HepG2 (cell line): ENCODE data around the gene TAF11. TPM values are rescaled to one million over a fixed set of nuclear protein-coding genes. Genes with fewer than 3 reads are reported as not detected.

ENCODE experiments used
- ETV6 ChIP-seq: sonication (generic); formaldehyde crosslinking; conservative IDR thresholded peaks from 2 replicates; pipeline ENCODE4 v1.4.0; 2020; ENCODE audit warnings: missing genetic modification reagents
- FOXP1 ChIP-seq, 2 experiments: fragments of 450-650 bp in 1 of 2; IDR thresholded peaks; 2 replicates each; pipeline ENCODE4 v1.6.1; 2017 to 2018; ENCODE audit warnings: antibody characterized with exemption in 1 of 2
- KAT8 ChIP-seq: IDR thresholded peaks from 2 replicates; pipeline ENCODE4 v1.6.1; 2016; ENCODE audit warnings: missing genetic modification reagents, missing compliant biosample characterization
- KDM3A ChIP-seq: IDR thresholded peaks from 2 replicates; pipeline ENCODE4 v1.6.1; 2018; ENCODE audit warnings: low read depth, missing compliant biosample characterization
- STAT5B ChIP-seq: sonication (generic); formaldehyde crosslinking; IDR thresholded peaks from 2 replicates; pipeline ENCODE4 v1.4.0; 2020; ENCODE audit warnings: missing genetic modification reagents
- TARDBP ChIP-seq: sonication (generic); formaldehyde crosslinking; IDR thresholded peaks from 2 replicates; pipeline ENCODE4 v1.8.0; 2022; ENCODE audit warnings: mild to moderate bottlenecking, missing genetic modification reagents
- TEAD3 ChIP-seq: optimal IDR thresholded peaks from 2 replicates; pipeline ENCODE3; 2016; ENCODE audit warnings: borderline replicate concordance
- THAP7 ChIP-seq: sonication (generic); formaldehyde crosslinking; IDR thresholded peaks from 2 replicates; pipeline ENCODE4 v1.8.1; 2023; ENCODE audit warnings: mild to moderate bottlenecking, missing genetic modification reagents
- XRCC5 ChIP-seq: fragments of 200-400 bp; formaldehyde crosslinking; optimal IDR thresholded peaks from 2 replicates; pipeline ENCODE3; 2017; ENCODE audit warnings: mild to moderate bottlenecking, low read length
- ZBTB3 ChIP-seq: sonication (generic); formaldehyde crosslinking; IDR thresholded peaks from 2 replicates; pipeline ENCODE4 v1.4.0; 2020; ENCODE audit warnings: low read depth, mild to moderate bottlenecking, moderate library complexity, missing genetic modification reagents, borderline replicate concordance
- ZNF160 ChIP-seq: sonication (generic); formaldehyde crosslinking; IDR thresholded peaks from 2 replicates; pipeline ENCODE4 v1.8.0; 2022; ENCODE audit warnings: mild to moderate bottlenecking, inconsistent platforms, missing genetic modification reagents
- ZNF276 ChIP-seq: sonication (generic); formaldehyde crosslinking; IDR thresholded peaks from 2 replicates; pipeline ENCODE4 v1.4.0; 2020; ENCODE audit warnings: mild to moderate bottlenecking, low read depth, missing genetic modification reagents
- ZNF407 ChIP-seq: sonication (generic); formaldehyde crosslinking; IDR thresholded peaks from one replicate; pipeline ENCODE4 v1.5.1; 2020; ENCODE audit warnings: mild to moderate bottlenecking, missing genetic modification reagents; ENCODE audit errors: not compliant biosample characterization
- ZNF496 ChIP-seq: sonication (generic); formaldehyde crosslinking; IDR thresholded peaks from 2 replicates; pipeline ENCODE4 v1.8.1; 2023; ENCODE audit warnings: mild to moderate bottlenecking, moderate library complexity, missing genetic modification reagents; ENCODE audit not compliant: insufficient replicate concordance
- ZNF510 ChIP-seq: sonication (generic); formaldehyde crosslinking; IDR thresholded peaks from 2 replicates; pipeline ENCODE4 v1.4.0; 2020; ENCODE audit warnings: low read depth, mild to moderate bottlenecking, missing genetic modification reagents
- ZNF703 ChIP-seq: sonication (generic); formaldehyde crosslinking; IDR thresholded peaks from 2 replicates; pipeline ENCODE4 v1.5.1; 2020; ENCODE audit warnings: missing genetic modification reagents, mild to moderate bottlenecking, moderate library complexity, borderline replicate concordance
- polyA plus RNA-seq, 8 experiments: library from polyadenylated mRNA; depleted of rRNA in 3 of 8; stranded (reverse) in 7 of 8; unstranded in 1 of 8; fragments of >200 nt; fragmentation: Illumina TruSeq in 4 of 8; extraction: Trizol in 4 of 8; gene quantifications; 2 replicates each; pipeline versions ENCODE4 v1.2.1 to v1.2.3, GENCODE V29; 2011 to 2016; ENCODE audit warnings: low read depth in 4 of 8, missing spikeins in 1 of 8, mixed read lengths in 1 of 8; ENCODE audit not compliant: insufficient read depth in 1 of 8
- total RNA-seq, 5 experiments: library from RNA; depleted of rRNA; stranded (reverse); fragments of >200 nt; fragmentation: Illumina TruSeq; extraction: Trizol; gene quantifications; 2 replicates each; pipeline ENCODE4 v1.2.3, GENCODE V29; 2016; ENCODE audit warnings: low read depth in 1 of 5
- TF ChIP-seq, protein P1 (sequence below): sonication (generic); formaldehyde crosslinking; IDR thresholded peaks from 2 replicates; pipeline ENCODE4 v1.4.0; 2020; ENCODE audit warnings: mild to moderate bottlenecking, low read depth, missing genetic modification reagents

TAF11 gene
- total and polyA plus RNA-seq, 2 of the 13 experiments (the other 11 are each of a cell fraction or from before 2014, with no cell fraction given): 35.4 to 73.6 TPM

- TF ChIP-seq ZNF407 (CRISPR knock-in tag) (peak; percentile 92), FOXP1 (IDR thresholded peaks at IDR 0.05) (no peak), FOXP1 (CRISPR knock-in tag; IDR thresholded peaks at IDR 0.05) (0 out of 2 replicates have a peak, but pooled peaks have one; percentile 30), ZNF496 (CRISPR knock-in tag) (no peak), ZNF160 (CRISPR knock-in tag) (peak; percentile 60), KDM3A (CRISPR knock-in tag) (peak; percentile 73; the same call in 1 of the 2 replicates), XRCC5 (peak; percentile 61), ZBTB3 (CRISPR knock-in tag) (peak; percentile 44; the same call in 1 of the 2 replicates), STAT5B (CRISPR knock-in tag) (peak; percentile 22; the same call in 1 of the 2 replicates), TARDBP (CRISPR knock-in tag) (peak; percentile 91), TEAD3 (CRISPR knock-in tag) (peak; percentile 76), ETV6 (CRISPR knock-in tag) (no peak), THAP7 (0 out of 2 replicates have a peak, but pooled peaks have one; percentile 20), ZNF276 (no peak), ZNF703 (CRISPR knock-in tag) (no peak), KAT8 (CRISPR knock-in tag) (peak; percentile 100), ZNF510 (CRISPR knock-in tag) (peak; percentile 53; the same call in 1 of the 2 replicates)
- TF ChIP-seq, protein P1, sequence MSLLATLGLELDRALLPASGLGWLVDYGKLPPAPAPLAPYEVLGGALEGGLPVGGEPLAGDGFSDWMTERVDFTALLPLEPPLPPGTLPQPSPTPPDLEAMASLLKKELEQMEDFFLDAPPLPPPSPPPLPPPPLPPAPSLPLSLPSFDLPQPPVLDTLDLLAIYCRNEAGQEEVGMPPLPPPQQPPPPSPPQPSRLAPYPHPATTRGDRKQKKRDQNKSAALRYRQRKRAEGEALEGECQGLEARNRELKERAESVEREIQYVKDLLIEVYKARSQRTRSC (CRISPR knock-in tag): no peak
These were observed at the start of gene TAF11 (continued) for GRCh38 chr6:34887753-34888513.
